Omental fat pad (tissue), 4 donors: ENCODE results near the gene PLXDC2. TPM values are rescaled to one million over a fixed set of nuclear protein-coding genes. Genes with fewer than 3 reads are reported as not detected.

Source experiments
- ATAC-seq: fragments of 150-250 bp; one replicate; pipeline ENCODE4 v1.9.1; 2016; ENCODE audit warnings: mild to moderate bottlenecking, moderate library complexity; ENCODE audit not compliant: low FRiP score
- DNase-seq: peaks from one replicate; pipeline ENCODE4 v3.0.0-alpha.2; 2019; ENCODE audit warnings: low spot score
- small RNA-seq: library from RNA; depleted of rRNA; stranded (forward); fragments of <200 nt; gene quantifications from one replicate; pipeline ENCODE3, GENCODE V24; 2016
- total RNA-seq, 4 donors: library from RNA; depleted of rRNA; stranded (reverse); fragments of >200 nt; gene quantifications; one replicate each; pipeline ENCODE4 v1.1.0, GENCODE V29; 2016
- TF ChIP-seq, protein P1 (sequence below), 3 donors: fragments of 450-650 bp; IDR thresholded peaks; one replicate each; pipeline ENCODE4 v1.5.1; 2016 to 2017; ENCODE audit warnings: antibody characterized with exemption in 3 of 3, mild to moderate bottlenecking in 3 of 3, moderate library complexity in 2 of 3

PLXDC2 gene
- total RNA-seq, 4 donors from 2014 or later: 54.0 to 79.9 (median 65.9) TPM

DNA sequence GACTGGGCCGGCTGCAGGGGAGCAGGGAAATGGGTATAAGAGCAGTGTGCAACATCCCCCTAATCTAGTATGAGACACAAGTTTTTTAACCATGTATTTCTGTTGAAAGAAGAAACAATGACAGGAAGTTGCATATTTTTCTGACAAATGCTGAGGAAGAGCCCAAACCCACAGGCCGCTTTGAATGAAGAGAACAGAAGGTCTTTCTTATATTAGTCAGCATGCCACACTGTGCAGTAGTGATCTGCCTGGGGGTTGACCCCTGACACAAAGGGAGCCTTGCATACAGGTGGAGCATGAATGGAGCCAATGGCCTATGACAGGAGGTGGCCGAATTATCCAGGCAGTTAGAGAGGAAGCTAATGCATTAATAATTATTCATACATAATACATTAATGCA lies 518.3 kb downstream of the PLXDC2 start:
- DNase-seq (no peak), ATAC-seq (no peak)
- TF ChIP-seq, protein P1, sequence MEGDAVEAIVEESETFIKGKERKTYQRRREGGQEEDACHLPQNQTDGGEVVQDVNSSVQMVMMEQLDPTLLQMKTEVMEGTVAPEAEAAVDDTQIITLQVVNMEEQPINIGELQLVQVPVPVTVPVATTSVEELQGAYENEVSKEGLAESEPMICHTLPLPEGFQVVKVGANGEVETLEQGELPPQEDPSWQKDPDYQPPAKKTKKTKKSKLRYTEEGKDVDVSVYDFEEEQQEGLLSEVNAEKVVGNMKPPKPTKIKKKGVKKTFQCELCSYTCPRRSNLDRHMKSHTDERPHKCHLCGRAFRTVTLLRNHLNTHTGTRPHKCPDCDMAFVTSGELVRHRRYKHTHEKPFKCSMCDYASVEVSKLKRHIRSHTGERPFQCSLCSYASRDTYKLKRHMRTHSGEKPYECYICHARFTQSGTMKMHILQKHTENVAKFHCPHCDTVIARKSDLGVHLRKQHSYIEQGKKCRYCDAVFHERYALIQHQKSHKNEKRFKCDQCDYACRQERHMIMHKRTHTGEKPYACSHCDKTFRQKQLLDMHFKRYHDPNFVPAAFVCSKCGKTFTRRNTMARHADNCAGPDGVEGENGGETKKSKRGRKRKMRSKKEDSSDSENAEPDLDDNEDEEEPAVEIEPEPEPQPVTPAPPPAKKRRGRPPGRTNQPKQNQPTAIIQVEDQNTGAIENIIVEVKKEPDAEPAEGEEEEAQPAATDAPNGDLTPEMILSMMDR (IDR thresholded peaks at IDR 0.05): no peak

Small RNAs within 50 kb of the gene (small RNA-seq; reads per million reads assigned to genes)
- not detected for gene RNU6-1212P
